K562 (cell line): Measurements from ENCODE around the gene NTRK3. TPM values are rescaled to one million over a fixed set of nuclear protein-coding genes. Genes with fewer than 3 reads are reported as not detected.

Source experiments
- ATAC-seq: fragments of 200-7000 bp; cut with Tn5 transposase; 3 replicates; pipeline ENCODE4 v1.9.1; 2020; ENCODE audit warnings: moderate library complexity
- BruUV-seq: library from RNA; stranded (reverse); fragments of 400-500 nt; replicated peaks from 2 replicates; lab custom pipeline; 2021; lab: Mats Ljungman, UMichigan
- CTCF ChIA-PET: fragments of 300-600 bp; formaldehyde crosslinking; extraction: SDS; loops from one replicate; lab custom pipeline; 2021; ENCODE audit warnings: low intra/inter-chr PET ratio; lab: Yijun Ruan, JAX
- POLR2A ChIA-PET: fragments of 300-600, 350-650 bp; sonication (Branson Sonifier 250); formaldehyde crosslinking; extraction: SDS; loops from one replicate; lab custom pipeline; 2021; ENCODE audit warnings: antibody characterized with exemption, inconsistent platforms; lab: Yijun Ruan, JAX
- DNase-seq, 4 experiments: peaks; one replicate each; pipeline versions ENCODE4 v3.0.0 to v3.0.0-alpha.2; 2011 to 2018; ENCODE audit warnings: low spot score in 3 of 4, mixed read lengths in 3 of 4; ENCODE audit errors: extremely low read depth in 1 of 4
- FAIRE-seq: peaks from 2 replicates; lab custom pipeline; 2011; peaks lifted over from hg19 to GRCh38; lab: Jason Lieb, UNC
- H2AFZ ChIP-seq: 2 replicates; pipeline ENCODE4 v1.6.0; 2011; ENCODE audit warnings: low read depth, low read length, control low read depth, inconsistent platforms
- H3K27ac ChIP-seq: fragments of 200-600 bp; 3 replicates; pipeline ENCODE4 v1.8.0; 2011; ENCODE audit warnings: low read depth, mild to moderate bottlenecking, control low read depth, inconsistent platforms, low read length, moderate library complexity, mixed read lengths; ENCODE audit errors: extremely low read depth
- H3K27me3 ChIP-seq, 2 experiments: fragments of 300-600 bp in 1 of 2; 2 replicates in 1 of 2; 3 replicates in 1 of 2; pipeline versions ENCODE4 v1.6.0 to v1.8.0; 2011; ENCODE audit warnings: inconsistent platforms in 2 of 2, low read length in 2 of 2, mild to moderate bottlenecking in 1 of 2, mixed read lengths in 1 of 2, moderate library complexity in 1 of 2; ENCODE audit not compliant: control insufficient read depth in 2 of 2, insufficient read depth in 2 of 2
- H3K36me3 ChIP-seq: fragments of 300-600 bp; 3 replicates; pipeline ENCODE4 v1.8.0; 2011; ENCODE audit warnings: mild to moderate bottlenecking, low read length, inconsistent platforms; ENCODE audit not compliant: control insufficient read depth, insufficient read depth
- H3K4me1 ChIP-seq, 2 experiments: fragments of 200-600 bp in 1 of 2; replicated peaks in 1 of 2; 2 replicates in 1 of 2; 3 replicates in 1 of 2; pipeline versions ENCODE4 v1.5.1 to v1.8.0; 2011; ENCODE audit warnings: inconsistent platforms in 2 of 2, low read length in 2 of 2, mild to moderate bottlenecking in 1 of 2, mixed read lengths in 1 of 2, moderate library complexity in 1 of 2; ENCODE audit not compliant: control insufficient read depth in 2 of 2, insufficient read depth in 2 of 2
- H3K4me2 ChIP-seq: 2 replicates; pipeline ENCODE4 v1.6.1; 2011; ENCODE audit warnings: low read length, control low read depth, inconsistent platforms, mixed read lengths; ENCODE audit not compliant: insufficient read depth
- H3K4me3 ChIP-seq: fragments of 200-600 bp; sonication (generic), shearing (Covaris generic); 2 replicates; pipeline ENCODE4 v1.5.1; 2016; ENCODE audit warnings: control low read depth, inconsistent platforms
- H3K79me2 ChIP-seq: fragments of 200-600 bp; 3 replicates; pipeline ENCODE4 v1.8.0; 2011; ENCODE audit warnings: low read length, inconsistent platforms; ENCODE audit not compliant: control insufficient read depth, insufficient read depth
- H3K9ac ChIP-seq, 2 experiments: 2 replicates each; pipeline versions ENCODE4 v1.6.0 to v1.6.1; 2011; ENCODE audit warnings: low read depth in 2 of 2, low read length in 2 of 2, control low read depth in 1 of 2, inconsistent platforms in 1 of 2, mild to moderate bottlenecking in 1 of 2, mixed read lengths in 1 of 2; ENCODE audit not compliant: insufficient read depth in 1 of 2
- H3K9me1 ChIP-seq: one replicate; pipeline ENCODE4 v1.6.0; 2011; ENCODE audit warnings: inconsistent platforms, mild to moderate bottlenecking, low read length, moderate library complexity; ENCODE audit not compliant: control insufficient read depth, insufficient read depth
- H3K9me3 ChIP-seq: replicated peaks from 2 replicates; pipeline ENCODE4 v1.5.1; 2011; ENCODE audit warnings: low read depth, low read length, inconsistent platforms; ENCODE audit not compliant: control insufficient read depth, insufficient read depth
- H4K20me1 ChIP-seq: replicated peaks from 2 replicates; pipeline ENCODE4 v1.6.1; 2011; ENCODE audit warnings: low read length, inconsistent platforms, mixed read lengths; ENCODE audit not compliant: control insufficient read depth, insufficient read depth
- CHAMP1 ChIP-seq: fragments of 450-650 bp; IDR thresholded peaks from 2 replicates; pipeline ENCODE4 v1.6.1; 2016; ENCODE audit warnings: mild to moderate bottlenecking
- E2F3 ChIP-seq: fragments of 250-450 bp; sonication (Bioruptor Pico); IDR thresholded peaks from 2 replicates; pipeline ENCODE4 v1.4.0; 2020; ENCODE audit warnings: mild to moderate bottlenecking
- E2F4 ChIP-seq: sonication (generic); formaldehyde crosslinking; IDR thresholded peaks from 2 replicates; pipeline ENCODE4 v1.8.0; 2022; ENCODE audit warnings: mild to moderate bottlenecking, low read depth, missing genetic modification reagents
- PBX2 ChIP-seq, 2 experiments: IDR thresholded peaks in 1 of 2; conservative IDR thresholded peaks in 1 of 2; 2 replicates each; pipeline ENCODE4 v1.6.1; 2016; ENCODE audit warnings: low read depth in 2 of 2, mild to moderate bottlenecking in 1 of 2, missing compliant biosample characterization in 1 of 2, missing genetic modification characterization in 1 of 2, moderate library complexity in 1 of 2
- RBM25 ChIP-seq: fragments of 200-400 bp; formaldehyde crosslinking; IDR thresholded peaks from 2 replicates; pipeline ENCODE4 v1.6.1; 2018; ENCODE audit warnings: low read length, low read depth, moderate library complexity; ENCODE audit not compliant: severe bottlenecking
- SRSF3 ChIP-seq: fragments of 200-400 bp; formaldehyde crosslinking; IDR thresholded peaks from 2 replicates; pipeline ENCODE4 v1.6.1; 2016; ENCODE audit warnings: mild to moderate bottlenecking, low read length, moderate library complexity; ENCODE audit not compliant: insufficient read depth
- ZNF146 ChIP-seq: IDR thresholded peaks from one replicate; pipeline ENCODE4 v1.6.1; 2018; ENCODE audit warnings: missing compliant biosample characterization; ENCODE audit not compliant: unreplicated experiment
- ZNF184 ChIP-seq: sonication (generic); formaldehyde crosslinking; IDR thresholded peaks from 2 replicates; pipeline ENCODE4 v1.5.0; 2020; ENCODE audit warnings: missing genetic modification reagents
- ZNF444 ChIP-seq: fragments of 250-450 bp; sonication (Bioruptor Pico); IDR thresholded peaks from 2 replicates; pipeline ENCODE4 v1.4.0; 2020; ENCODE audit warnings: mild to moderate bottlenecking, moderate library complexity
- WGBS: fragments of 100-300 bp; shearing (Covaris generic); methylation state at CpG from one replicate; pipeline ENCODE4 v1.1.6; 2016; ENCODE audit warnings: low coverage, mixed read lengths; ENCODE audit not compliant: insufficient coverage; ENCODE audit errors: missing lambda C conversion rate; 5-methylcytosine and 5-hydroxymethylcytosine counted together
- in situ Hi-C: fragments of 300-500 bp; cut with MboI; formaldehyde crosslinking; loops from 4 replicates; pipeline ENCODE4 v1.15.0; 2018; ENCODE audit warnings: inconsistent platforms, mixed read lengths
- intact Hi-C: fragments of 100-400 bp; cut with micrococcal nuclease; formaldehyde crosslinking; loops from 2 replicates; pipeline ENCODE4 v1.14.2; 2022
- polyA plus RNA-seq, 8 experiments: library from polyadenylated mRNA; depleted of rRNA in 4 of 8; stranded (reverse) in 5 of 8; unstranded in 3 of 8; fragments of >200 nt; fragmentation: Nextera tagmentation in 2 of 8; fragmentation: Illumina TruSeq in 1 of 8; extraction: Ambion mirVana in 2 of 8; extraction: Trizol in 1 of 8; gene quantifications; 2 replicates each; pipeline versions ENCODE4 v1.2.1 to v1.2.3, GENCODE V29; 2011 to 2014; ENCODE audit warnings: inconsistent platforms in 1 of 8, missing spikeins in 1 of 8
- total RNA-seq, 7 experiments: library from RNA; depleted of rRNA in 6 of 7; stranded (reverse); fragments of >200 nt in 6 of 7; fragmentation: Illumina TruSeq in 2 of 7; extraction: Trizol in 2 of 7; gene quantifications; 2 replicates each; pipeline versions ENCODE4 v1.2.1 to v1.2.3, GENCODE V29; 2011 to 2021; ENCODE audit warnings: low replicate concordance in 1 of 7
- TF ChIP-seq, protein P1 (sequence below): sonication (generic); formaldehyde crosslinking; IDR thresholded peaks from 2 replicates; pipeline ENCODE4 v1.8.0; 2023; ENCODE audit warnings: mild to moderate bottlenecking, missing genetic modification reagents

The NTRK3 gene
- total and polyA plus RNA-seq, 9 of the 15 experiments (the other 6 are each of a cell fraction or from before 2014, with no cell fraction given) = 0.11 to 0.13 TPM; not detected in 7

DNA sequence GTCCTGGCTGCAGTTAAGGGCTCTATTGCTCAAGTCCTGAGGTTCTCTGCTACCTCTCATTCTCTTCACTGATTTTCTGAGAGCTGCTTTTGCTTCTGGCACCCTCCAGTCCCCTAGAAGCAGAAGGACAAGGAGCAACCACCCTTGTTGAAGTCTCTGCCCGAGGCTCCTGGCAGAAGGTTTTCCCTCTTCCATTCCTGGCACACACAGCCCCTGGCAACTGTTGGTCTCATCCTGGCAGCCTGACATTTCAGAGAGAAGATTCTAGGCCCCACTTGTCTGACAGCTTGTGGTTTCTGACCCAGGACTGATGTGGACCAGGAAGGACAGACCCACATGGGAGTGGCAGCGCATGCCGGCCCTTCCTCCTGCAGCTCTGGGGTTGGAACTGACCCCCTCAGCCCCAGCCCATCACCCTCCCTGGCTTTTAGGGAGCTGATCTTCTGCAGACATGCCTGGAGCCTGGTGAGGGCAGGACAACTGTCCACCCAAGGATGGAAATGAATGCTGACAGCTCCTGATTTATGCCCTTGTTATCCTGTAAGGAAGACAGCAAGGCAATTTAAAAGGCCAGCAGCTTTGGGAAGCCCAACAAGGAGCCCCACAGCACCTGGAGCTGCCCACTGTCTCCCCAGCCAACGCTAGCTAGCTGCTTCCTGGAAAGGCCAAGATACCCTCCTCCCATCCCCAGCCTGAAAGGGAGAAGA is 13.0 kb upstream of the NTRK3 start:
- intact Hi-C loops = no loop called here
- TF ChIP-seq, protein P1, sequence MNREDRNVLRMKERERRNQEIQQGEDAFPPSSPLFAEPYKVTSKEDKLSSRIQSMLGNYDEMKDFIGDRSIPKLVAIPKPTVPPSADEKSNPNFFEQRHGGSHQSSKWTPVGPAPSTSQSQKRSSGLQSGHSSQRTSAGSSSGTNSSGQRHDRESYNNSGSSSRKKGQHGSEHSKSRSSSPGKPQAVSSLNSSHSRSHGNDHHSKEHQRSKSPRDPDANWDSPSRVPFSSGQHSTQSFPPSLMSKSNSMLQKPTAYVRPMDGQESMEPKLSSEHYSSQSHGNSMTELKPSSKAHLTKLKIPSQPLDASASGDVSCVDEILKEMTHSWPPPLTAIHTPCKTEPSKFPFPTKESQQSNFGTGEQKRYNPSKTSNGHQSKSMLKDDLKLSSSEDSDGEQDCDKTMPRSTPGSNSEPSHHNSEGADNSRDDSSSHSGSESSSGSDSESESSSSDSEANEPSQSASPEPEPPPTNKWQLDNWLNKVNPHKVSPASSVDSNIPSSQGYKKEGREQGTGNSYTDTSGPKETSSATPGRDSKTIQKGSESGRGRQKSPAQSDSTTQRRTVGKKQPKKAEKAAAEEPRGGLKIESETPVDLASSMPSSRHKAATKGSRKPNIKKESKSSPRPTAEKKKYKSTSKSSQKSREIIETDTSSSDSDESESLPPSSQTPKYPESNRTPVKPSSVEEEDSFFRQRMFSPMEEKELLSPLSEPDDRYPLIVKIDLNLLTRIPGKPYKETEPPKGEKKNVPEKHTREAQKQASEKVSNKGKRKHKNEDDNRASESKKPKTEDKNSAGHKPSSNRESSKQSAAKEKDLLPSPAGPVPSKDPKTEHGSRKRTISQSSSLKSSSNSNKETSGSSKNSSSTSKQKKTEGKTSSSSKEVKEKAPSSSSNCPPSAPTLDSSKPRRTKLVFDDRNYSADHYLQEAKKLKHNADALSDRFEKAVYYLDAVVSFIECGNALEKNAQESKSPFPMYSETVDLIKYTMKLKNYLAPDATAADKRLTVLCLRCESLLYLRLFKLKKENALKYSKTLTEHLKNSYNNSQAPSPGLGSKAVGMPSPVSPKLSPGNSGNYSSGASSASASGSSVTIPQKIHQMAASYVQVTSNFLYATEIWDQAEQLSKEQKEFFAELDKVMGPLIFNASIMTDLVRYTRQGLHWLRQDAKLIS (CRISPR knock-in tag) = no peak
- no peak for TF ChIP-seq RBM25
- no peak for TF ChIP-seq ZNF146 (CRISPR knock-in tag)
- TF ChIP-seq ZNF444 (CRISPR knock-in tag) = no peak
- TF ChIP-seq SRSF3 = no peak
- no peak for TF ChIP-seq E2F3 (CRISPR knock-in tag)
- TF ChIP-seq E2F4 = no peak
- TF ChIP-seq ZNF184 (CRISPR knock-in tag) = no peak
- TF ChIP-seq PBX2 (CRISPR knock-in tag; IDR thresholded peaks at IDR 0.05; ENCODE audit: low read depth) = no peak
- TF ChIP-seq PBX2 (tag; conservative IDR thresholded peaks at IDR 0.05; ENCODE audit: low read depth) = no peak
- no peak for TF ChIP-seq CHAMP1

More for the DNA sequence above, 13.0 kb upstream of the NTRK3 start:
- FAIRE-seq = no peak
- no TSS peak for BruUV-seq
- Histone ChIP-seq H3K27ac (no peak overlapping the region), H3K4me3 (no peak overlapping the region), H3K4me2 (no peak overlapping the region), H3K9me3 (no peaks in the 10 kb centered on the region), H2AFZ (no peak overlapping the region), H3K4me1 (no peaks in the 10 kb centered on the region), H3K9me1 (no peaks in the 10 kb centered on the region), H3K36me3 (no peaks in the 10 kb centered on the region), H3K27me3 (peaks cover 0 to 5% of the 10 kb centered on the region in 2 experiments; a peak in 1 of 5 replicates), H3K79me2 (no peaks in the 10 kb centered on the region), H3K9ac (no peak overlapping the region), H4K20me1 (no peaks in the 10 kb centered on the region; the same call in 1 of the 2 replicates)
- ChIA-PET CTCF (no interaction called here), POLR2A (interaction anchor here (0.6 kb wide), 1 partner anchor 35 kb away, joined by 3 read pairs; no protein-coding TSS in a partner anchor)
- no peak for DNase-seq
- no peak for ATAC-seq
- in situ Hi-C loops = no loop called here
- 0% methylated on average over 4 of the region's 4 CpGs for WGBS
